Stimulated activated CD8-positive, alpha-beta memory T cell treated with anti-CD3 and anti-CD28 coated beads, Interleukin-2, amount 100 ng/mL, for 1 hour (primary cell): ENCODE measurements around the gene EIF4EBP2.

ENCODE experiments used
- DNase-seq, 2 donors: peaks; one replicate each; pipeline ENCODE4 v3.0.0-alpha.2; 2020; ENCODE audit warnings: low read depth in 2 of 2

Gene EIF4EBP2

GRCh38 chr10:70378122-70378521 is 25.8 kb upstream of the EIF4EBP2 start:
- DNase-seq, result no peak

- no peak for DNase-seq
These were observed 24.3 kb upstream of the EIF4EBP2 start for GRCh38 chr10:70379581-70380176.

DNA sequence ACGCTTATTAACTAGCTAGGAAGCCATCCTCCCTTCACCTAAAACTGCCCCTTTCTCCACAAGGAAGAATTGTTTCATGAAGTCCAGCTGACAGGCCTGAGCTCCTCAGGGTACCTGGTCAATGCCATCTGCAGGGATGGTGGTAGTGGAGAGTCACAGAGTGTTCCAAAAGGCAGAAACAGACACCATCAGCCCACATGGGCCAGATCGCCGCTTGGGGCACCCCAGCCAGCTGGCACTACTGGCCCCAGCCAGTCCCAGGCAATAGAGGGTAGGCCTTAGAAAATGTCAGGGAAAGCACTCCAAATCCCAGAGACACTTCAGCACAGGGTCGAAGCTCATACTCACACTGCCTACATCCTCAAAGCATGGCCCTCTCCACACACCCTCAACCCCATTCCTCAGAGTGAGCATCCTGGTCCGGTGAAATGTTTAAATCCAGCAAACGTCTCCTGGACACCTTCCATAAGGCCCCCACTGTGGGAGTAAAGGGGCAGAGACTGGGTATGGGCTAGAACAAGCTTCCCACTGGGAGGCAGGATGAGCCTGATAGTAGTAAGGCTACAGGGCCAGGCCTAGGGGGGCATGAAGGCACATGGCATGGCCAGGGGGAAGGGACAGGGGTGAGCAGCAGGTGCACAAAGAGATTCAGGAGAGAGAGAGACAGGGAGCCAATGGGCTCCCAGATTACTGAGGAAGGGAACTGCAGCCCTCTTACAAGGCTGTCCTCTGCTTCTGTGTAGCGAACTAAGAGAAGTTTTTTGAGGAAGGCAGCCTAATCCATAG is 23.4 kb upstream of the EIF4EBP2 start:
- no peak for DNase-seq

GRCh38 chr10:70381471-70382421 is 22.2 kb upstream of the EIF4EBP2 start:
- DNase-seq, result no peak

DNA sequence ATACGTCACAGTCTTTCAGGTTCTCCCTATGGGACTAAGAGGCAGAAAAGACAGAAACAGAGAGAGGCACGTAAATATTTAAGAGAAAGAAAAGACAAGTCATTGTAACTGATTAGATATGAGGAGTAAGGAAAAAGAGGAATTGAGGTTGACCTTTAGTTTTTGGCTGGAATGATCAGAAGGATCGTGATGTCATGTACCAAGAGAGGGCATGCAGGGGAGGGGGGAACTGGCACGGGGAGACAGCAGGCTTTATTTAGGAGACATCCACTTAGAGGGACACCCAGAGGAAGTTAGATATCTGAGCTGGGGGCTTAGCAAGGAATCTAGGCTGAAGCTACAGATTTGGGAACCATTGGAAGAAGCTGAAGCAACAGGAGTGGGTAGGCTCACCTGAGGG is 12.3 kb upstream of the EIF4EBP2 start:
- no peak for DNase-seq

DNA sequence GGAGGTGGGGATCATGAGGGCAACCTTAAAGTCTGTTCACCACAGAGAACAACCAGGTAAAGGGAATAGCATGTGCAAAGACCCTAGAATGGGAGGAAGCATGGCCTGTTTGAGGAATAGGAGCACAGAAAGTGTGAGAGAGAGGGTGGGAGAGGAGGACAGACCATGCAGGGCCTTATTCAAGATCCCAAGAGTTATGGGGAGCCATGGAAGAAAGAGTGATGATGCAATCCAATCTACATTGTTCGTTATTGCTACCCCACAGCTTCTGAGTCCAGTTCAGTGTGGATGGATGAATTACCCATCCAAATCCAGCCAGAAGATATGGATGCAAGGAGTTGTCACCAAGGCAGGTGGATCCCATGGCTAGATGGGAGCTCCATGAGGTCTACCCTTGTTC is 7.8 kb upstream of the EIF4EBP2 start:
- DNase-seq, result no peak

- no peak for DNase-seq
These were observed 4.8 kb upstream of the EIF4EBP2 start for GRCh38 chr10:70399177-70399576.

- no peak for DNase-seq
These were observed 386 bp upstream of the EIF4EBP2 start for GRCh38 chr10:70403483-70404035.

DNA sequence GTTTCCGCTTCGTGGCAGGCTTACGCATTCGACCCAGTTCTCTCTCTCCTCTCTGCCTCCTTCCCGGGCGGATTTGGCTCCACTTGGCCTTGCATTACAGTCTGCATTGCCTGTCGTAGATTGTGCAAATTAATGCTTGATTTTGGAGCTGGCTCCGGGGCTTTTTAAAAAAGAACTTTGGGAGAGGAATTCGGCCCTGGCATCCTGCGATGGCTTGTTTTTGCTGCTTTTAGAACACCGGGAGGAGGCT is 767 bp downstream of the EIF4EBP2 start:
- no peak for DNase-seq

DNA sequence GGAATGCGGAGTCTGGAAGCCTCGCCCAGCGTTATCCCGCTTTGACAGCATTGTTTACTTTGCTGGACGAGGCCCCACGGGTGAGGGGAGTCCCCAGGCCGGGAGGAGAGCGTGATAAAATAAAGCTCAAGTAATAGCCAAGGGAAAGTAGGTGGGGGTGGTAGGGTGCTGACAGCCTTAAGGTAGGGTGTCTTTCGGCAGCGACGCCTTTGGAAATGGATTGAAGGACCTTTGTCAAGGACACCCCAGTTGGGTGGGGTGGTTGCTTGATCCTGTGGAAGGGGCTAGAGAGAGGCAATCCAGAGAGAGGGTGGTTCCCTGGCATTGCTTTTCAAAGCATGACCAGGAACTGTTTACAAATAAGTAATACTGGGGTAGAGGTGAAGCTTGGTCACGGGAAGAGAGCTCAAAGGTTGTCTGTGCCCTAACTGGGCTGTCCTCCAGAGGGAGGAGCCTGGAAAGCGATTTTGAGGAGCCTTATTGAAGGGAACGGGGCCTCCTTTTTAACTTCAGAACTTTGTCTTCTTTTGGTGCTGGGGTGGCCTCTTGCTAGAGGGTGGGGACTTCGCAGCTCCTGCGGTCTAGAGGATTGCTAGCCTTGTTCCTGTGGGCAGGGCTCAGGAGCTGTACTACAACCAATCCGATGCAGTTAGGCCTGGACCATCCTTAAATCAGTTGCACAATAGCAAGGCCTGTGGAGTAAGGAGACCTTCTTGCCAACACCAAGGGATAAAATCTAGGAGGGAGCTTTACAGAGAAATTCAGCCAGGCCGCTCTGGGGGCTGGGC is 1.3 kb downstream of the EIF4EBP2 start:
- no peak for DNase-seq

DNA sequence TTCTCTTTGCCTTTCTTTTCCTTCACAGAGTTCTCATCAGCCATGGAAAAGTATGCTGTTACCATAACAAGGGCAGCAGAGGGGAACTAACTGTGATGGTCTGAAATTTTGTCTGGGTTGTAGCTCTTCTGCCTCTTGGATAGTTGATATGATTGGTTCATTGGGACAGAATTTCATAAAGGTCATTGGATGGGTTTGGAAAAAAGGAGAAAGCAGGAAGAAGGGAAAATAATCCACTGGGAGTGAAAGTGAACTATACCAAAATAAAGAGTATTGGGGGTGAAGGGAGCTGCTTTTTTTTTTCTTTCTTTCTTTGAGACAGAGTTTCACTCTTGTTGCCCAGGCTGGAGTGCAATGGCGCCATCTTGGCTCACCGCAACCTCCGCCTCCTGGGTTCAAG is 5.8 kb downstream of the EIF4EBP2 start:
- DNase-seq, result no peak

- DNase-seq, result no peak
These were observed 6.7 kb downstream of the EIF4EBP2 start for GRCh38 chr10:70410608-70411007.

DNA sequence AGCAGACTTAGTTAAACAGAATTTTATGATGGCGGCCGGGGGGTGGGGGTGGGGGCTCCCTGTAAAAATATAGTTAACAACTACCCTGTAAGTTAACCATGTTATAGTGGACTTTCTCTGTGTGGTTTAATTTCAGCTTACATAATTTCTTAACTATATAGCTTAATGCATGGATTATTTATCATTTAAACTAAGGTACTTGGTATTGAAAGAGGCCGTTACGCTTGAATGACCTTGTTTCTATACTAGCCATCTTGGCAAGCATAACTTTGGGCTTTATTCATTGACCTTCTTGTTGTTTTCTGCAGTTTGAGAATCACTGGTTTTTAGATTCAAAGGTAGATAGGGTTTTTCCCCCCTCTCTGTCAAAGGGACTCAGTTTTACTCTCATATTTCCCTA is 8.4 kb downstream of the EIF4EBP2 start:
- no peak for DNase-seq

- DNase-seq, result no peak
These were observed 13.6 kb downstream of the EIF4EBP2 start for GRCh38 chr10:70417568-70417967.

DNA sequence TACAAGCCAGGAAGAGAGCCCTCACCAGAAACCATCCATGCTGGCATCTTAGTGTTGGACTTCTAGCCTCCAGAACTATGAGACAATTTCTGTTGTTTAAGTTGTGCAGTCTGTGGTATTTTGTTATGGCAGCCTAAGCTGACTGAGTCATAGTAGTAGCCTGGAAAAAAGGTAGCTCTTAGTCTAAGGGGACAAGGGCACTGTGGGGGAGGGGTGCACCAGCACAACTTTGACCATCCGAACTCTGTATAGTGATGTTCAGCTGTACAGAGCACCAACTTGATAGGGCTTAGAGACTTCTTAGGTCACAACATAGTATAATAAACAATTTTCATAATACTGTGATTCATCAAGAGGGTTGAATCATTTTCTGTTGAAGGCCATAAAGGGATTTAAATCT is 14.3 kb downstream of the EIF4EBP2 start:
- DNase-seq, result no peak

GRCh38 chr10:70418713-70419112 is 14.8 kb downstream of the EIF4EBP2 start:
- no peak for DNase-seq

DNA sequence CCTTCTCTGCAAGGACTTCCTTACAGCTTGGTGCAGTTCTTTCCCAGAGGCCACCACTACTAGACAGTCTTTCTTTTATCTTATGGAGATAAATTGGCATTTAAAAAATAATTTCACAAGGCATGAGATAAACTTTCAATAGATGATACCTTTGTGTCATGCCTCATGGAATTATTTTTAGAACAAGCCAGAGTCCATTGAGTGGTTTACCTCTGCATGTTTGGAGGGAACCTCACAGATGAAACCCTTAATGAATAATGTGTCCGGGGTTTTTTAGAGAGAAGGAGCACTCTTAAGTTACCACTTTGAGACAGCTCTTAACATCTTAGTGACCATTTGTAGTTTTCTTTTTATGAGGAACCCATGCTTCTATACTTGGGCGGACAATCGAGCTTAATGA is 20.4 kb downstream of the EIF4EBP2 start:
- DNase-seq, result no peak

DNA sequence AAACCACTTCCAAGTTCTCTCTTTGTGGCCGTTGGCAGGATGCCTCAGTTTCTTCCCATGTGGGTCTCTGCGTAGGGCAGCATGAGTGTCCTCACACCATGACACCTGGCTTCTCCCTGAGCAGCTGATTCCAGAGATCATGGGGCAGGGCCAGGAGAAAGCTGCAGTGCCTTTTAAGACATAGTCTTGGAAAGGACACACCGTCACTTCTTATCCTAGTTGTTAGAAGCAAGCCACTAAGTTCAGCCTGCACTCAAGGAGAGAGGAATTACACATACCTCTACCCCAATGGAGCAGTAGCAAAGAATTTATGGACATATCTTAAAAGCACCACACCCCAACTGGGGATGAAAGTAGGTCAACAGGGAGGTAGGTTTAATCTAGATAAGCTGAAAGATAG is 21.2 kb downstream of the EIF4EBP2 start:
- DNase-seq, result no peak

GRCh38 chr10:70426823-70427222 is 22.9 kb downstream of the EIF4EBP2 start:
- no peak for DNase-seq

DNA sequence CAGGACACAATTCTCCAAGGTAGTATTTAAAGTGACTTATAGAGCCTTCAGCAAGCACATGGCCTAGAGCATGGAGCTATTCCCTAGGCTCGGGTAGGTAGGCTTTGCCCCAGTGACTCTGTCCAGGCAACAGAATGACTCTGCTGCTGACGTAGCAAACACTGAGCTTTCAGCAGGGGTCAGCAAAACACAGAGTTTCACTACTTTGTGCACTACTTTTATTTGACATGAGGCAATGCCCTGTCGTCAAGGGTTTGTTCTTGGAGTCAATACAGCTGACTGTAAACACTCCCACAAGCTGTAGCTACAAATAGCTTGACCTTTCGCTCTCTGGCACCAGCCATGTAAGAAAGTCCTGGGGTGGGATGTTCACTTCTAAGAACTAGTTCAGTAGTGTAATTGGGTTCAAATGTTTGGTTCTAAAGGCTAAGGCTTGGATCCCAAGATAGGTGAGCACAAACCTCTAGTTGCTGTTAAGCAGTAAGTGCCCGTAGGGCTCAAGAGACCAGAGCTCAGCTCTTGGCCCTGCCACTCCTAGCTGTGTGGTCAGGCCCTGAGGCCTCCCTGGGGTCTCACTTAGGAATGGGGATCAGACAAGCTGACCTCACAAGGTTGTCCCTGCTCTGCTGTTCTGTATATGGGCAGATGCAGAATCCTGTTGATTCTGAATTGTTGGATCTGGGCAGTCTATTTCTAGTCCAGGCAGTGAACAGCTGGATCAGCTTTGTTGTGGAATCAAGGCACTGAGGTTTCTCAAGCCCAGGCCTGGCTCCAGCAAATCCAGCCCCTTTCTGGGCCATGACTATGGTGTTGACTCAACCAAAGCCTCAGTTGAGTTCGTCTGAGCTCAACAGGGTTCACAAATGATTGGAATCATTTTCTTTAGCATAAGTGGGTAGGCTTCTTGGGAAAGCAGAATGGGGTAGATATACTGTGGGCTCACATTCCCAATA is 26.8 kb downstream of the EIF4EBP2 start:
- no peak for DNase-seq

- DNase-seq, result no peak
These were observed 28.2 kb downstream of the EIF4EBP2 start for GRCh38 chr10:70432101-70432500.
